Heart right ventricle (tissue), 16 donors: ENCODE data around the gene HOXA2. TPM values are rescaled to one million over a fixed set of nuclear protein-coding genes. Genes with fewer than 3 reads are reported as not detected.
A peak's percentile ranks its signal among the peaks of the same experiment; 100 is the strongest.

Experiments used
- ATAC-seq, 8 donors: fragments of 200-7000 bp; cut with Tn5 transposase; one replicate each; pipeline ENCODE4 v1.9.1; 2020; ENCODE audit warnings: mild to moderate bottlenecking in 8 of 8, moderate library complexity in 8 of 8, moderate number of reproducible peaks in 1 of 8
- DNase-seq, 2 donors: peaks; one replicate each; pipeline ENCODE4 v3.0.0-alpha.2; 2020
- H3K27ac ChIP-seq, 10 donors: fragments of 200-600 bp; sonication (generic) in 2 of 10; one replicate each; pipeline versions ENCODE4 v1.5.0 to v1.8.0; 2020 to 2022; ENCODE audit warnings: mild to moderate bottlenecking in 3 of 10
- H3K27me3 ChIP-seq, 7 donors: fragments of 200-600 bp; one replicate each; pipeline ENCODE4 v1.8.0; 2021 to 2022; ENCODE audit warnings: mild to moderate bottlenecking in 2 of 7
- H3K36me3 ChIP-seq, 9 donors: fragments of 200-600 bp; sonication (generic) in 1 of 9; one replicate each; pipeline versions ENCODE4 v1.5.0 to v1.8.0; 2020 to 2022; ENCODE audit warnings: mild to moderate bottlenecking in 2 of 9
- H3K4me1 ChIP-seq, 9 donors: fragments of 200-600 bp; sonication (generic) in 1 of 9; one replicate each; pipeline versions ENCODE4 v1.5.0 to v1.8.0; 2020 to 2022; ENCODE audit warnings: mild to moderate bottlenecking in 4 of 9
- H3K4me3 ChIP-seq, 10 donors: fragments of 200-600 bp; sonication (generic) in 2 of 10; one replicate each; pipeline versions ENCODE4 v1.5.0 to v1.8.0; 2020 to 2022; ENCODE audit warnings: mild to moderate bottlenecking in 7 of 10, moderate library complexity in 2 of 10
- H3K9me3 ChIP-seq, 11 donors: fragments of 200-600 bp in 10 of 11; sonication (generic) in 2 of 11; one replicate each; pipeline versions ENCODE4 v1.5.0 to v1.8.0; 2013 to 2022; ENCODE audit warnings: mild to moderate bottlenecking in 2 of 11, control low read depth in 1 of 11, moderate library complexity in 1 of 11
- WGBS, 2 donors: extraction: QIAGEN DNeasy Blood & Tissue Kit; methylation state at CpG; one replicate each; pipeline ENCODE4 v1.1.7; 2013; ENCODE audit warnings: inconsistent platforms in 1 of 2; 5-methylcytosine and 5-hydroxymethylcytosine counted together
- intact Hi-C, 10 donors: fragments of 100-400 bp; cut with DNase I; formaldehyde crosslinking; loops; one replicate each; pipeline versions ENCODE4 v1.11.1 to v1.14.2; 2022
- polyA plus RNA-seq, 2 donors: library from polyadenylated mRNA; stranded (reverse); fragments of 200-250 nt; gene quantifications; one replicate each; pipeline ENCODE4 v1.2.3, GENCODE V29; 2013
- total RNA-seq, 10 donors: library from RNA; stranded (reverse); fragmentation: NEBNext Ultra II Directional in 3 of 10; extraction: Animal tissue kit (Norgen Biotek cat#: 25700) in 3 of 10; gene quantifications; one replicate each; pipeline versions ENCODE4 v1.2.1 to v1.2.4, GENCODE V29; 2021 to 2023
- TF ChIP-seq, protein P1 (sequence below), 9 donors: fragments of 200-600 bp; sonication (generic) in 2 of 9; IDR thresholded peaks; one replicate each; pipeline versions ENCODE4 v1.5.0 to v1.8.0; 2021 to 2022; ENCODE audit warnings: antibody characterized with exemption in 9 of 9, mild to moderate bottlenecking in 5 of 9, moderate library complexity in 1 of 9
- donor health status: Arrhythmogenic right ventricular cardiomyopathy.
- donor health status: ischemic (EF 13 %, LVEDD 7.1; RV severe dilation, severe dysfunction).
- donor health status: healthy with polysubstance abuse.
- donor health status: DM: no; HTN: yes; CAD: no.
- donor health status: DM: no; HTN: no; CAD: no.
- donor health status: ischemic (EF 25% LVEDD 6.9; RV normal size, moderate dysfunction).
- donor health status: ischemic (EF 25% LVEDD 5.7; RV mildly dilated, moderate dysfunction).
- donor health status: healthy.
- donor health status: DM: yes; HTN: yes; CAD: no.
- donor health status: Ischemic cardiomyopathy.
- donor health status: ischemic (EF 35%, LVEDD 5.7; RV mildly dilated, moderate dysfunction).
- donor health status: nonischemic (EF 11% LVEDD 7.7; RV severe dilation, severe dysfunction).
- donor health status: DM: yes; HTN: yes; CAD: no.
- donor health status: PGD.
- donor health status: ischemic (EF 29% LVEDD 5.4; RV normal size, mild dysfunction).
- donor health status: nonischemic (EF 23%, LVEDD 6.1; RV moderate dilation, normal function).

Gene HOXA2
- total and polyA plus RNA-seq, 12 donors = 0.10 to 0.23 (median 0.19) TPM; not detected in 8

DNA sequence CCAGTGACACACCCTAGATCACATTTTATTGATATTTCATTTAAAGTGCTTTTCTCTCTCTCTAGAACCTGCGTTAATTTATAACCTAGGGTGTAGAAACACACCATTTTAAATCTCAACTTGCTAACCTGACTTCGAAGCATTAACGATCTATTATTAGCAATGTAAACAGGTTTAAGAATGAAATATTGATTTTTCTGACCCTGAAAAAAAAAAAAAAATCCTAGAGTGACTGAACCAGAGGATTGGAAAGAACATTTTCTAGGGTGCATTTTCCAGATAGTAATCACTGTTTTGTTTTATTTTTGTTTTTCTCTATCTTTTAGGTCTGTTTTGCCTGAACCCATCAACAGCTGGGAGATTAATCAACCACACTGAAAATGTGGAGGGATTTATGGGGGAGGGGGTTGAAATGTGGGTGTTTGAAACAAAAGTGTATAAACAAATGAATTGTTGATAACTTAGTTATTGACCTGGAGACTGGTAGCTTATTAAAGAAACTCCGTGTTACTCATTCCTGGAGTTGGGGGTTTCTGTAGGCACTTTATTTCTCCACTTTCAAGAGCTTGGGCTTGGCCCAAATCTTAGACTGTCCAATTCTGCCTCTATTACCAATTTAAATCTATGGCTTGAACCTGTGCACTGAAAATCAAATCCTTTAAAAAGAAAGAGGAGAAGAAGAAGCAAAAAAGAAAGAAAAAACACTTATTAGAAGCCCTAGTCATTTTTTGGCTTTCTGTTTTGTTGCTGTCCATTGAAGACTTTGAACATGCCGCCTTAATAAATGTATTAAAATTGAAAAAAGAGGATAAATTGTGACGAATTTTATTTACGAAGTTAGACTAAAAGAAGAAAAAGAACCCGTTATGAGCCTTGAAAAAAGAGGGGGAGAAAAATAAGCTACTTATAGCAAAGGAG, 2.8 kb downstream of the HOXA2 start:
- peaks cover 29 to 100% (median 100%) of the 10 kb centered on the region in 7 donors for H3K27me3 ChIP-seq
- intact Hi-C loops = loop anchor here in 1 of 10 donors (5.0 kb wide), 1 partner anchor 33 kb away; the partner anchor contains the start of gene HOXA4
- H3K9me3 ChIP-seq = no peaks in the 10 kb centered on the region
- H3K36me3 ChIP-seq = no peaks in the 10 kb centered on the region
- ATAC-seq (no peak), DNase-seq (no peak)
- TF ChIP-seq, protein P1, sequence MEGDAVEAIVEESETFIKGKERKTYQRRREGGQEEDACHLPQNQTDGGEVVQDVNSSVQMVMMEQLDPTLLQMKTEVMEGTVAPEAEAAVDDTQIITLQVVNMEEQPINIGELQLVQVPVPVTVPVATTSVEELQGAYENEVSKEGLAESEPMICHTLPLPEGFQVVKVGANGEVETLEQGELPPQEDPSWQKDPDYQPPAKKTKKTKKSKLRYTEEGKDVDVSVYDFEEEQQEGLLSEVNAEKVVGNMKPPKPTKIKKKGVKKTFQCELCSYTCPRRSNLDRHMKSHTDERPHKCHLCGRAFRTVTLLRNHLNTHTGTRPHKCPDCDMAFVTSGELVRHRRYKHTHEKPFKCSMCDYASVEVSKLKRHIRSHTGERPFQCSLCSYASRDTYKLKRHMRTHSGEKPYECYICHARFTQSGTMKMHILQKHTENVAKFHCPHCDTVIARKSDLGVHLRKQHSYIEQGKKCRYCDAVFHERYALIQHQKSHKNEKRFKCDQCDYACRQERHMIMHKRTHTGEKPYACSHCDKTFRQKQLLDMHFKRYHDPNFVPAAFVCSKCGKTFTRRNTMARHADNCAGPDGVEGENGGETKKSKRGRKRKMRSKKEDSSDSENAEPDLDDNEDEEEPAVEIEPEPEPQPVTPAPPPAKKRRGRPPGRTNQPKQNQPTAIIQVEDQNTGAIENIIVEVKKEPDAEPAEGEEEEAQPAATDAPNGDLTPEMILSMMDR (IDR thresholded peaks at IDR 0.05) = no peak
- 27 to 36% methylated on average over 8 of the region's 8 CpGs for WGBS, 2 donors
- H3K4me3 ChIP-seq = no peak overlapping the region
- peaks cover 0 to 57% (median 31%) of the 10 kb centered on the region in 9 donors for H3K4me1 ChIP-seq
- H3K27ac ChIP-seq = no peak overlapping the region

DNA sequence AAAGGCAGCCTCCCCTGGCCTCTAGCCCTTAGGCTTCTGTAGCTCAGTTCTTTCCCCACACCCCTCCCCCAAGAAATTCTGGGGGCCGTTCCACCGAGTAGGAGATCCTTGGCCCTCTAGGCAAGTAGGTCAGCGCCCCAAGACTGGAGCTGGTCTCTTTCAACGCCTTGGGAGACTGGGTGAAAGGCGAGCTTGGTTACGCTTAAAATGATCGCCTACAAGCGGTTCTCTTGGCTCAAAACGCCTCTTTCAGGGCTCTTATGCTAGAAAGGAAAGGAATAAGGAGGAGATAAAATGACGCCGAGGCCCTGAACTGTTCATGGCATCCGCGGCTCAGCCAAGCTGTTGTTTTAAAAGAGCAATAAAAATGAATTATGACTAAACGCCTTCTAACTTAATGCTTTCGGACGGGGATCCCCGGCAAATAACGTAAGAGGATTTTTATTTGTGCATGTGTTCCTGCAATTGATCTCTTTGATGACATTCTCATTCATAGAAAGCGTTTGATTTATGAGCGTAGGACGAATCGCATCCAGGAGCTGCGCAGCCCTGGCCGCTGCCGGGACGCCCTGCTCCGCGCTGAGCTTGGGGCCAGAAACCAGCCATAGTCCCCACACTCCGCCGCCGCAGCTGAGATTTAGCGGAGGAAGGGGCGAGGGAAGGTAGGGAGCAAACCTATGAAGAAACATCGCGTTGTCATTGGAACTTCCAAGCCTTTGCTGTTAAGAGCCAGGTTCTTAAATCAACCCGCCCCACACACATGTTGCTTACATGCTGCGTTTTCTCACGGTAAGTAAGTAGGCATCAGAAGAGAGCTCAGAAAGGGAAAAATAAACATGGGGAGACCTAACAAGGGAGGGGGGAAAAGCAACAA, 3.7 kb downstream of the HOXA2 start:
- intact Hi-C loops = loop anchor here in 1 of 10 donors (5.0 kb wide), 1 partner anchor 33 kb away; the partner anchor contains the start of gene HOXA4
- peak overlapping the region in 3 of 10 donors; percentile 7 to 68 (median 39) for H3K27ac ChIP-seq
- 9% methylated on average over 38 of the region's 38 CpGs for WGBS, 2 donors
- H3K4me3 ChIP-seq = peak overlapping the region in 4 of 10 donors; percentile 24 to 87 (median 66)
- no peaks in the 10 kb centered on the region for H3K9me3 ChIP-seq
- H3K27me3 ChIP-seq = peaks cover 26 to 100% (median 100%) of the 10 kb centered on the region in 7 donors
- H3K36me3 ChIP-seq = no peaks in the 10 kb centered on the region
- DNase-seq (no peak), ATAC-seq (no peak)
- TF ChIP-seq, protein P1 (IDR thresholded peaks at IDR 0.05) = no peak
- H3K4me1 ChIP-seq = peaks cover 0 to 57% (median 31%) of the 10 kb centered on the region in 9 donors

DNA sequence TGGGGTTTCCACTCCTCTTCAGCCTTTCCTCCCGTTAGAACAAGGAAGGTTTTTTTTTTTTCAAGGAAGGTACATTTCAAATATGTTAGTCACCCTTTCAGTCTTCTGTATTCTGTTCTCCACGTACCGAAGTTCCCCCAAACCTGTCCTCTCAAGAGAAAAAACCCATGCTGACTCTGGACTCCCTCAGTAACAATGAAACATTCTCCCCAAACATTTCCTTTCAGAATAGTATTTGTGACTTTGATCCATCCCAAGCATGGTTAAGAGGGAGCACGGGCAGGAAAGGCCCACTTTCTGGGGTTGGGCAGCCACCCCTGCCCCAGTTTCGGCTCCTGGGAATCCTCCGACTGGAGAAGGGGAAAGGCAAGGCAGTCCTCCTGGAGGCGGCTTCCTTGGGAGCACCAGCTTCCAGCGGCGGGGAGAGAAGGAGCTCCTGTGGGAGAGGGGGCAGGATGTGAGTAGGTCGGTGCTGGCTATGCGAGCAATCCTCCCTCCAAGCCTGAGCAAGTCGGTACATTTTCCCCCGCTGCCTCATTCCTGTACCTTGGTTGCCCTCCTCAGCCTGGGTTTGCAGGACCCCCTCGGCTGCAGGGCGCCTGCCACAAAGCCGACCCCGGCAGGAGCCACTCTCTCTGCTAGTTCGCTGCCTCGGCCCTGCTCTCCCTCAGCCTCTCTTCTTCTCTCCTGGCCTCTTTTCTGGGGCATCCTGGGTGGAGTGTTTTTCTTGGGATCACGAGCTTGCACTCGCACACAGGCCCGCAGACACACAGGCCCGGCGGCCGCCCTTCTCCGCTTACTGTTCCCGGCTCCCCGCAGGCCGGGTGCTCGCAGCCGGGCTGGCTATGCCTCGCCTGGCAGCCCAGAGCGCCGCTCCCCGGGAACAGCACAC, 4.6 kb downstream of the HOXA2 start:
- WGBS, 2 donors = 6 to 8% methylated on average over 35 of the region's 35 CpGs
- ATAC-seq (no peak), DNase-seq (no peak)
- H3K27me3 ChIP-seq = peaks cover 26 to 100% (median 100%) of the 10 kb centered on the region in 7 donors
- no peaks in the 10 kb centered on the region for H3K9me3 ChIP-seq
- peak overlapping the region in 4 of 10 donors; percentile 7 to 92 (median 54) for H3K27ac ChIP-seq
- H3K4me3 ChIP-seq = peak overlapping the region in 4 of 10 donors; percentile 56 to 87 (median 66)
- peaks cover 0 to 57% (median 31%) of the 10 kb centered on the region in 9 donors for H3K4me1 ChIP-seq
- TF ChIP-seq, protein P1 (IDR thresholded peaks at IDR 0.05) = no peak
- intact Hi-C loops = loop anchor here in 1 of 10 donors (5.0 kb wide), 1 partner anchor 34 kb away; the partner anchor contains the start of gene HOXA4
- H3K36me3 ChIP-seq = no peaks in the 10 kb centered on the region
